Measurements from ENCODE around the gene CHRND. TPM values are rescaled to one million over a fixed set of nuclear protein-coding genes. Genes with fewer than 3 reads are reported as not detected.

CHRND gene
- total RNA-seq, 2 experiments from 2014 or later, result not detected

- Mint-ChIP-seq H3K27me3 (peaks cover 1% of the 10 kb centered on the region), H3K4me1 (ENCODE audit: low read depth) (no peaks in the 10 kb centered on the region), H3K4me3 (no peak overlapping the region), H3K36me3 (ENCODE audit: low read depth) (no peaks in the 10 kb centered on the region), H3K9me3 (no peaks in the 10 kb centered on the region), H3K27ac (no peak overlapping the region)
- CTCF ChIA-PET, result interaction anchor here (1.0 kb wide), 1 partner anchor 10 kb away, joined by 5 read pairs; no protein-coding TSS in a partner anchor
- intact Hi-C loops (cut with micrococcal nuclease), result no loop called here
- POLR2A ChIA-PET, result no interaction called here
- ATAC-seq (no peak), DNase-seq (no peak)
- TF ChIP-seq, protein P1, sequence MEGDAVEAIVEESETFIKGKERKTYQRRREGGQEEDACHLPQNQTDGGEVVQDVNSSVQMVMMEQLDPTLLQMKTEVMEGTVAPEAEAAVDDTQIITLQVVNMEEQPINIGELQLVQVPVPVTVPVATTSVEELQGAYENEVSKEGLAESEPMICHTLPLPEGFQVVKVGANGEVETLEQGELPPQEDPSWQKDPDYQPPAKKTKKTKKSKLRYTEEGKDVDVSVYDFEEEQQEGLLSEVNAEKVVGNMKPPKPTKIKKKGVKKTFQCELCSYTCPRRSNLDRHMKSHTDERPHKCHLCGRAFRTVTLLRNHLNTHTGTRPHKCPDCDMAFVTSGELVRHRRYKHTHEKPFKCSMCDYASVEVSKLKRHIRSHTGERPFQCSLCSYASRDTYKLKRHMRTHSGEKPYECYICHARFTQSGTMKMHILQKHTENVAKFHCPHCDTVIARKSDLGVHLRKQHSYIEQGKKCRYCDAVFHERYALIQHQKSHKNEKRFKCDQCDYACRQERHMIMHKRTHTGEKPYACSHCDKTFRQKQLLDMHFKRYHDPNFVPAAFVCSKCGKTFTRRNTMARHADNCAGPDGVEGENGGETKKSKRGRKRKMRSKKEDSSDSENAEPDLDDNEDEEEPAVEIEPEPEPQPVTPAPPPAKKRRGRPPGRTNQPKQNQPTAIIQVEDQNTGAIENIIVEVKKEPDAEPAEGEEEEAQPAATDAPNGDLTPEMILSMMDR (IDR thresholded peaks at IDR 0.05), result no peak
These were observed 14.5 kb upstream of the CHRND start for GRCh38 chr2:232511336-232511890.

DNA sequence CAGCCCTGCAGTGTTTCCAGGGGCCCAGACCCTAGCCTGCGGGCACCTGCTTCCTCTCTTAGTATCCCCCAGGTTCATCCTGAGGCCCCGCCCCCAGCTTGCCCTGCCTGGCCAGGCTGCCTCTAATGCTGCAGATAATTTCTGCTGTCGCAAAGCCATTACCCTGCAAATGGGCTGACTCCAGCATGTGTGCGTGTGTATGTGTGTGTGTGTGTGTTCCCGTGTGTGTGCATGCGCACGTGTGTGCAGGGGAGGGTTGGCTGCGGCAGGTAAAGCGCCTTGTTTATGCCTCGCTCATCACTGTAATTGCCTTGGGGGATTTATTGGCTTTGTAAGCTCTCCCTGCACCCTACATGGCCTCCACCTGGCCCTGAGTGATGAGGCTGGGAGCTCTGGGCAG lies 13.4 kb upstream of the CHRND start:
- TF ChIP-seq, protein P1 (IDR thresholded peaks at IDR 0.05), result no peak
- intact Hi-C loops (cut with micrococcal nuclease), result no loop called here
- H3K4me1 Mint-ChIP-seq (ENCODE audit: low read depth), result no peaks in the 10 kb centered on the region
- no peaks in the 10 kb centered on the region for H3K36me3 Mint-ChIP-seq (ENCODE audit: low read depth)
- H3K4me3 Mint-ChIP-seq, result no peak overlapping the region
- DNase-seq (no peak), ATAC-seq (no peak)
- H3K27ac Mint-ChIP-seq, result no peak overlapping the region
- no peaks in the 10 kb centered on the region for H3K9me3 Mint-ChIP-seq
- H3K27me3 Mint-ChIP-seq, result peaks cover 3% of the 10 kb centered on the region
- ChIA-PET CTCF (interaction anchor here (1.3 to 2.0 kb wide), 2 partner anchors 9 to 68 kb away, joined by 4 to 12 read pairs; no protein-coding TSS in a partner anchor), POLR2A (no interaction called here)

- ChIA-PET POLR2A (no interaction called here), CTCF (interaction anchor here (1.3 to 2.0 kb wide), 2 partner anchors 9 to 68 kb away, joined by 4 to 12 read pairs; no protein-coding TSS in a partner anchor)
- intact Hi-C loops (cut with micrococcal nuclease), result no loop called here
- TF ChIP-seq, protein P1 (IDR thresholded peaks at IDR 0.05), result no peak
- Mint-ChIP-seq H3K27ac (no peak overlapping the region), H3K4me3 (no peak overlapping the region), H3K9me3 (no peaks in the 10 kb centered on the region), H3K27me3 (peaks cover 3% of the 10 kb centered on the region), H3K4me1 (ENCODE audit: low read depth) (no peaks in the 10 kb centered on the region), H3K36me3 (ENCODE audit: low read depth) (no peaks in the 10 kb centered on the region)
- DNase-seq, result no peak
- no peak for ATAC-seq
These were observed 12.6 kb upstream of the CHRND start for GRCh38 chr2:232513353-232513752.

- Mint-ChIP-seq H3K27ac (no peak overlapping the region), H3K27me3 (peaks cover 14% of the 10 kb centered on the region), H3K9me3 (no peaks in the 10 kb centered on the region), H3K36me3 (ENCODE audit: low read depth) (no peaks in the 10 kb centered on the region), H3K4me1 (ENCODE audit: low read depth) (no peaks in the 10 kb centered on the region), H3K4me3 (no peak overlapping the region)
- TF ChIP-seq, protein P1 (IDR thresholded peaks at IDR 0.05), result no peak
- ChIA-PET POLR2A (interaction anchor here (0.6 to 1.0 kb wide), 2 partner anchors 11 to 204 kb away, joined by 3 read pairs; no protein-coding TSS in a partner anchor), CTCF (interaction anchor here (1.3 kb wide), 1 partner anchor 8 kb away, joined by 4 read pairs; no protein-coding TSS in a partner anchor)
- DNase-seq, result no peak
- no peak for ATAC-seq
- intact Hi-C loops (cut with micrococcal nuclease), result no loop called here
These were observed 10.3 kb upstream of the CHRND start for GRCh38 chr2:232515639-232516038.

DNA sequence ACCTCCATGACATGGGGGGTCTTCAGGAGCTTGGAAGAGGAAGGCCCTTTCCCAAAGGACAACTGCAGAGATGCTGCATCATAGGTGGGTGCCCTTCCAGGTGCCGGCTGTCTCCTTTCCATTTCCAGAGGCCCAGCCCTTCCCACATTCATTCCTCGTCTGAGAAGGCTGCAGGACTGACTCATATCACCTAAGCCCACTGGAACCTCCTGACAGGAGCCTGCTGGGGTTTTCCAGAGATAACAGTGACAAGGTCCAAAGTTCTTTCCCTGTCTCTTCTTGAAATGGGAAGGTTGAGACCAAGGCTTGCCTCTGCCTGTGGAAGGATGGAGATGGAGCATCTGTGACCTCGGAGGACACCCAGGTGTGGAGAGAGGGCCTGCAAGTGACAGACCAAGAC lies 9.4 kb upstream of the CHRND start:
- TF ChIP-seq, protein P1 (IDR thresholded peaks at IDR 0.05), result no peak
- Mint-ChIP-seq H3K27me3 (peaks cover 20% of the 10 kb centered on the region), H3K9me3 (no peaks in the 10 kb centered on the region), H3K4me3 (no peak overlapping the region), H3K4me1 (ENCODE audit: low read depth) (peaks cover 2% of the 10 kb centered on the region), H3K27ac (no peak overlapping the region), H3K36me3 (ENCODE audit: low read depth) (no peaks in the 10 kb centered on the region)
- ATAC-seq (no peak), DNase-seq (no peak)
- intact Hi-C loops (cut with micrococcal nuclease), result no loop called here
- ChIA-PET CTCF (interaction anchor here (1.3 kb wide), 1 partner anchor 7 kb away, joined by 4 read pairs; no protein-coding TSS in a partner anchor), POLR2A (interaction anchor here (0.6 kb wide), 1 partner anchor 205 kb away, joined by 3 read pairs; no protein-coding TSS in a partner anchor)
